ENCODE results near the gene PHLPP1.
"Not testable (repeated sequence)": the region's sequence is repeated elsewhere in the genome, so short reads cannot be mapped to it uniquely, and the experiment has no call there.

PHLPP1 gene

DNA sequence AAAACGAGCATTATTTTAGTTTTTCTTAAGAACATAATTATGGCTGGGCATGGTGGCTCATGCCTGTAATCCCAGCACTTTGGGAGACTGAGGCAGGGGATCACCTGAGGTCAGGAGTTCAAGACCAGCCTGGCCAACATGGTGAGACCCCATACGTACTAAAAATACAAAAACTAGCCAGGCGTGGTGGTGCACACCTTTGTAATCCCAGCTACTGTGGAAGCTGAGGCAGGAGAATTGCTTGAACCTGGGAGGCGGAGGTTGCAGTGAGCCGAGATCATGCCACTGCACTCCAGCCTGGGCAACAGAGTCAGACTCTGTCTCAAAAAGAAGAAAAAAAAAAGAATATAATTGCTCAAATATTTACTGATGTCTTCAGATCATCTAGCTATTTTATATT lies 25.3 kb downstream of the PHLPP1 start:
- not testable (repeated sequence) for DNase-seq (ENCODE audit: low read depth in 1 of 2, low spot score in 1 of 2)

DNA sequence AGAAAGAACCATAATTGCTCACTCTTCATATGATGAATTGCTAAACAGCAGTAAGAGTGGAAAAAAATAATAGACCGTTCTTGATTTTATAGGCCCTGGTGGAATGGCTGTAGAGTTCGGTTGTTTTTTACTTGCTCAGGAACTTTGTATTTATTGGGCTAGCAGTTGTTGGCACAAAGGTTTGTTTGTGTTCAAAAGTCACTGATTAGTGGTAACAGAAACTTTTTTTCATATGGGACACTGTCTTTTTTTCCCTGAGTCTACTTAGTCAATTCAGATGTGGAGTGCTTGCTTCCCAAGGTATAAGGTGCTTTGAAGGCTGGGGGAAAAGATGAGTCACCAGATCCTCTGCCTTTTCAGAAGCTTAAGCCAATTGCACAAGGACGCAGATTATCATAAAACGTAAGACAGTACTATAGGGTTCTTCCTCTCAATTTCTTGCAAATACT lies 25.8 kb downstream of the PHLPP1 start:
- no peak for DNase-seq (ENCODE audit: low read depth in 1 of 2, low spot score in 1 of 2)

GRCh38 chr18:62741584-62741983 lies 26.2 kb downstream of the PHLPP1 start:
- no peak for DNase-seq (ENCODE audit: low read depth in 1 of 2, low spot score in 1 of 2)

- DNase-seq (ENCODE audit: low read depth in 1 of 2, low spot score in 1 of 2), result no peak
Measured at GRCh38 chr18:62744076-62744968, 29.0 kb downstream of the PHLPP1 start.

GRCh38 chr18:62745089-62745751 lies 29.9 kb downstream of the PHLPP1 start:
- no peak for DNase-seq (ENCODE audit: low read depth in 1 of 2, low spot score in 1 of 2)

DNA sequence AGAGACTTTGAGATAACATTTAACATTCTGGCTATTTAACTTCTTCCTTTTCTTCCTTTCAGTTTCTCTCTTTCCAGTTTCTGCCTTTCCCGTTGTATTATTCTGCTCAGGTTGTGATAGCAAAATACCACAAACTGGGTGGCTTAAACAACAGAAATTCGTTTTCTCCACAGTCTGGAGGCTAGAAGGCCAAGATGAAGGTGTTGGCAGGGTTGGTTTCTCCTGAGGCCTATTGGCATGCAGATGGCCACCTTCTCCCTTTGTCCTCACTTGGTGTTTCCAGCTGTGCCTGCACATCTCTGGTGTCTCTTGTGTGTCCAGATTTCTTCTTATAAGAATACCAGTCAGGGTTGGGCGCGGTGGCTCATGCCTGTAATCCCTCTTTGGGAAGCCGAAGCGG lies 34.0 kb downstream of the PHLPP1 start:
- no peak for DNase-seq (ENCODE audit: low read depth in 1 of 2, low spot score in 1 of 2)

DNA sequence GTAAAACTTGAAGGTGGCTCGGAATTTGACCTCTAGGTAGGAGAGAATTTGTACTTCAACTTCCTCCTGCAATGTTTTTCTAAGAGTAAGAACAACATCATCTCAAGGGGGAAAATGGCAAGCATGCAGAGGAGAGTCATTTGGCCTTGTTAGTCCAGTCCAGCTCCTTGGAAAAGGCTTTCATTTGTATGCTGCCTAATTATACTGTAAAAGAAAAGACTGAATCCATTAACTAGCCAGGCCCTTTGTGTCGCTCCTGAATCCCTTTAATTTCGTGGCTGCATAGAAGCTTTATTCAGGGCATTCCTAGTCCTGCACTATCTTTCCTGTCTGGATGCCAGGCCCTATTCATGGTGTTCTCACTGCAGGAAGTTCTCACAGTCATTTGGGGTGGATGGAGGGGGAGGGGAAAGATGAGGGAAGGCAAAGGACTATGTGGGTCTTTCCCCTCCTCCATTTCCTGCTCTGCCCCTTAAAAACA lies 36.0 kb downstream of the PHLPP1 start:
- DNase-seq (ENCODE audit: low read depth in 1 of 2, low spot score in 1 of 2), result no peak

DNA sequence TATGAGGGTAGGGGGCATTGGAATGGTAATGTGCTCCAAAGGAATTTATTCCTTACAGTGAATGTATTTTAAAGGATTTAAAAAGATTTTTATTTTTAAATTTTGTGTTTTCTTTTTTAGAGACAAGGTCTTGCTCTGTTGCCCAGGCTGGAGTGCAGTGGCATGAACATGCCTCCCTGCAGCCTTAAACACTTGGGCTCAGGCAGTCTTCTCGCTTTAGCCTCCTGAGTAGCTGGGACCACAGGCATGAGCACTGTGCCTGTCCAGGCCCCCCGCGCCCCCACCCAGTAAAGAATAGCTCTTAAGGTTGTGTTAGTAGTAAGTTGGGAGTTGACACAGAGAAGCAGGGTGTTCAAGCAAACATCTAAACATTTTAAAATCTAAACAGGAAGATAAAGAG lies 36.6 kb downstream of the PHLPP1 start:
- no peak for DNase-seq (ENCODE audit: low read depth in 1 of 2, low spot score in 1 of 2)

GRCh38 chr18:62754026-62754425 lies 38.7 kb downstream of the PHLPP1 start:
- no peak for DNase-seq (ENCODE audit: low read depth in 1 of 2, low spot score in 1 of 2)

DNA sequence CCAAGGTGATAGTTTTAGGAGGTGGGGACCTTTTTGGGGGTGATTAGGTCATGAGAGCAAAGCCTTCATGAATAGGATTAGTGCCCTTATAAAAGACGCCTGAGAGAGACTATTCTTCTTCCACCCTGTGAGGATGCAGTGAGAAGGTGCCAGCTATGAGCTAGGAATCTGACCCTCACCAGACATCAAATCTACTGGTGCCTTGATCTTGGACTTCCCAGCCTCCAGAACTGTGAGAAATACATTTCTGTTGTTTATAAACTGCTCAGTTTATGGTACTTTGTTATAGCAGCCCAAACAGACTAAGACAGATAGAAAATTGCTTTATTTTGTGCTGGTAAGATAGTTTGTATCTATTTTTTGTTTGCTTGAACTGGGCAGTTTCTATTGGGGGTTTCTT lies 40.1 kb downstream of the PHLPP1 start:
- DNase-seq (ENCODE audit: low read depth in 1 of 2, low spot score in 1 of 2), result no peak

- no peak for DNase-seq (ENCODE audit: low read depth in 1 of 2, low spot score in 1 of 2)
Measured at GRCh38 chr18:62755946-62756345, 40.6 kb downstream of the PHLPP1 start.

DNA sequence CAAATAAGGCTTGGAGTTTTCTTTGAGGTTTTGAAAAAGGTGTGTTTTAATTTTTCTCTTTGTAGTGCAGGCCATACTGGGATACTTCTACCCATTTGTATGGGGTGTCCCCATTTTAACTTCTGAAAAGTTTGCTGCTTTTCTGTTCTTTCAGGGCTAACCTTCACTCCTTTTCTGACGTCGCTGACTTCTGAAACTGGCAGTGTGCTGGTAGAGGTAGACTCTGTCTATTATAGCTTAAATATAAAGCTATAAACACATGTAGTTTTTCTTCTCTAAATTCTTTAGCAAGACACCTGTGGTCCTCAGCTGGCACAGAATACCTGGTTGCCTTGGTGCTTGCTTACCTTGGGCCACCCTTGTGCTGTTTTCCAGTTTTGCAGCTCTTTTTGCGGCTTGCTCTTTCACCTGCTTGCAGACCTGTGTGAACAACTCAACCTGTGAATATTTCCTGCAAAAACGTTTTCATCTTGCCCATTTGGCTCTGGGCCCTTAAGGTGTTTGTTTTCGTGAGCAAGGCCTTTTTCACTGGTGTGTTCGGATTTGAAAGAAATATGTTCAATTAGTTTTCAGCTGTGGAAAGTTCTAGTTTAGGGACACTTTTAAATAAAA lies 42.2 kb downstream of the PHLPP1 start:
- no peak for DNase-seq (ENCODE audit: low read depth in 1 of 2, low spot score in 1 of 2)

DNA sequence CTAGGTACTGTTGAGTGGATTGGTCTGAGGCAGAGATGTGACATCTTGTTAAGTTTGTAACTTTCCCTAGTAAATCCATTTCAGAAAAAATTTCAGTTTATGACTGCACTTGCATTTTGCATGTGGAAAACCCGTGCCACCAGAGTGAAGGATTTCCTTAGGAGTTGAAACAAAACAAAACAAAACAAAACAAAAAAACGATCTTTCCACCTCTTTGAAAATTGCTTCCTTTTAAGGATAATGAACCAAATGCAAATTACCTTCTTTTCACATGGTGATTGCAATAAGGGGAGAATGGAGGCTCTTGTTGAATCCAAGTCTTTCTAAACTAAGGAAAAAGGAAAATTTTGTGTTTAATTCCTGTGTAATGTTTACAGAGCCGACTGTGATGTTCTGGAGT lies 43.2 kb downstream of the PHLPP1 start:
- no peak for DNase-seq (ENCODE audit: low read depth in 1 of 2, low spot score in 1 of 2)

DNA sequence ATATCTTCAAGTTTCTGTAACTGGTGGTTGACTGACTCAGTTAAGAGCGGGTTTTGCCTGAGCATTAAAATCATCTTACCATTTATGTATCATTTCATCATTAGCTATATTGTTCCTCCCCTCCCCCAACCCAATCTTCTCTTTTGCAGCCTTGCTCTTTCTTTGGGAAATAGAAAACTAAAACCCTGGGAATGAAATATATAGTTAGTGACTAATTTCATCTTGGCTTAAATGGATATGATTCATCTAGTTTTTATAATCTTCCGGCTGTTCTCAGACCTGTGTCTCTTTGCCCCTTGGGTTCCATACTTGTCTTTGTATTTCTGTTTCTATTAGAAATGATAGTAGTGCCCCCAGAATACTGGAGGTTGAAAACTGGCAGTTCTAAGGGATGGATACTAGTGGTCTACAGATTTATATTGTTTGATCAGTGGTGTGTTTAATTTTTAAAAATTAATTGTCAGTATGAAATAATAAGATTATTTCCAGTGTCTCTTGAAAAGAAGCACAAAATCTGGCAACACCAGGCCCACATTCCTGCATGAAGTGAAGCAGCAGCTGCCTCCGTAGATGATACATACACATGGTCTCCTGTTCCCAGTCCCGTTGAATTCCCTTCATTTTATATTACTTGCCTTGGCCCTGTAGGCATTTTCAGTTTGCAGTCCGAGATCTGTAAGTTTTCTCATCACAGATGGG lies 44.5 kb downstream of the PHLPP1 start:
- DNase-seq (ENCODE audit: low read depth in 1 of 2, low spot score in 1 of 2), result no peak

DNA sequence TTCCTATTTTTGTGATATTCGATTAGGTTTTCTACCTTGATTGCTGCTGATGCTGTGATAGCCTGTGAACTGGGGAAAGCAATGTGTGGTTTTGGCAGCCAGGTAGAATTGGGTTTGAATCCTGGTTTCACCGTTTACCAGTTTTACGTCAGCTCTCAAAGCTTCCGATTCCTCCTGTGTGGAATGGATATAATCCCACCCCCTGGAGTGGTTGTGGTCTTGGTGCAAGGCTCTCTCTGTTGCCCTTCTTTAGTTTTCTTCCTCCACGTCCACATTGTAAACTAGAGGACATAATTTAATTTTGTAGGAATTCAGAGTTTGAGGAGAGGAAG lies 45.0 kb downstream of the PHLPP1 start:
- DNase-seq (ENCODE audit: low read depth in 1 of 2, low spot score in 1 of 2), result no peak

DNA sequence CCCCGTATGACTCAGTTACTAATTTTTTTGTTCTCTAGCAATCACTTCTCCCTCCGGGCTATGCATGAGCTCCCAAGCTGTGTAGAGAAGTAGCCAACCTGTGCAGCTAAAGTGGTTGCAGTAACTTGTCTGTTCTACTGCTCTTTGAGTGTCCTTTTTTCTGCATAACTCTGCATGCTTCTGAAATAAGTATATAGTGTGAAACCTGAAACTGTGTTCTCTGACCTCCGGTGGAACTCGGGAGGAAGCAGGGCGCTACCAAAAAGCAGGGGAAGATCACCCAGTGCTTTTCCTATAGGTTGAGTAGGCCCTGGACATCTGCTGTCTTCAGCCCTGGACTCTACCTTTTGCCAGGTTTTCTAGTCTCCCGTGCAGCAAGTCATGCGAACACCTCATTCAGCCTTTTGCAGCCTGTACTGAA lies 47.8 kb downstream of the PHLPP1 start:
- no peak for DNase-seq (ENCODE audit: low read depth in 1 of 2, low spot score in 1 of 2)

DNA sequence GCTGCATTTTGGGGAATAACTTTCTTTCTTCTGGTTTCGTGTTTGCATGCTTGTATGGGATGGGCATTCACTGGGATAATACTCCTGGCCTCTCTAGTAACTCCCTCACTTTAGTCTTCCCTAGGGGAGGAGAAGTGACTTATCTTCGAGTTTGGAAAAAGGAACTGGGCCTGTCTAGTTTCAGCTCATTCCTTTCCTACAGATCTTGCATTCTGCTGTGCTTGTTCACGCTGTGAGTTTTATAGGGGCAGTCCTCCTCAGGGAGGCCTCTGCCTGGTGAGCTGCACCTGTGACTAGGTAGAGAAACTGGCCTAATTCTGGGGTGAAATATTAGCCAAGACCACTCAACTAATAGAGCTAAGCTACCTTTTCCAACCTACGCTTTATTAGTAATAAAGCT lies 50.9 kb downstream of the PHLPP1 start:
- no peak for DNase-seq (ENCODE audit: low read depth in 1 of 2, low spot score in 1 of 2)

DNA sequence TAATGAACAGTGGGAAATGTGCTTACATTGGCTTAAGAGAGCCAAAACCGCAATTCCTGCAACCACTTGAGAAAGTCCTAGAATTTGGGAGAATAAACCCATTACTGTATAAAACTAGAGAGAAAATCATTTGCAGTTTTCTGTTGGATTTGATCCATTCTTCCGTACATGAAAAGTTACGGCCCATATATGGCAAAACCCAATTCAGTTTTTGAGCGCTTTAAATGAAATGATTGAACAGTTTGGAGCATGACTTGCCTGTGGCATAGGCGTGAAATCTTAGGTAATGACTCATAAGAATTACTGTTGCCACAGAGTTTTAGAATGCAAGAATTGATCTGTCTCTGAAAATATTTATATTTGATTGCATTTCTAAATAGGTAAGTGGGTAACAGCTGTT lies 52.0 kb downstream of the PHLPP1 start:
- DNase-seq (ENCODE audit: low read depth in 1 of 2, low spot score in 1 of 2), result no peak

DNA sequence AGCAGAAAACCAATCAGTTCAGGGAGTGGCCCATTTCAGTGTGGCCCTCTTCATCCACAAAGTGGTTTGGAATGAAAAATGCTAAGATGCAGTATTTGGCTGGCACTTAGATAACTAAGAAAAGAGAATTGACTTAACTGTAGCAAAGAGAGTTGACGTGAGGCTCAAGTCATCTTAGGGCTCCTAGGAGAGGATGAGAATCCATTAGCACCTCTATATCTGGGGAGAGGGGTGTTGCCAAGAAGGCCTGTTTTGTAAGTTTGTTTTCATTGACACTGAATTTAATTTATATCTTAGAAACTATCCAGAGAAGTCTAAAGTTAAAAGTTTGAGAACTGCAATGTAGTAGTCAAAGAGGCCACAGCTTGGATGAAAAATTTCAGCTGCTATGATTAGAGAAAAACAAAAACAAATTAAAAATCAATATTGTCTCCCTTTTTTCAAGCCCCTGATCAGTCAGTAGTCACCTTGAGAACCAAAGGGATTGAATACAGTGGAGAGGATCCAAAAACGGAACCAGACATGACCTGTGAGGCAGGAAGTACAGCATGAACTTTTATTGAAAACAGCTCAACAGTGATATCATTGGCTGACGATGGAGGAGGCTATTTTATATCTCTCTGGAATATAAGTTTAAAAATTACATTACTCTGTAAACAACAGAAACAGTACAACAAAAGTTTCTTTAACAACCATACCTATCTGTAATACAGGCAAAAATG lies 52.7 kb downstream of the PHLPP1 start:
- no peak for DNase-seq (ENCODE audit: low read depth in 1 of 2, low spot score in 1 of 2)

DNA sequence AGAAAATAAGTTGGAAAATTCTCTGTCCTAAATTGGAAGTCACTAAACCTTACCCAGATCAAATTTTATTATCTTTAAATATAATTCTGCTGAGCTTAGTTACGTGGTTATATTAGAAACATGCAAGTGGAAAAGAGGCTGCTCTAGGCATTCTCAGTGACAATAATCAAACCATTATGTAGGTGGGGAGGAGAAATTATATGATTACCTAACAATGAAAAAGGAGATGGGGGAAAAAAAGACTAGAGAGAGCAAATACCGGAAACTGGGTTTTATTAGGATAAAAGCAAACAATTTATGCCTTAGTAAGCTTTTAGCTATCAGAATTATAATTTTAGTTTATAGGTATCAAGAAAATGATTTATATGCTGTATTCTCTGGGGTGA lies 53.2 kb downstream of the PHLPP1 start:
- no peak for DNase-seq (ENCODE audit: low read depth in 1 of 2, low spot score in 1 of 2)

DNA sequence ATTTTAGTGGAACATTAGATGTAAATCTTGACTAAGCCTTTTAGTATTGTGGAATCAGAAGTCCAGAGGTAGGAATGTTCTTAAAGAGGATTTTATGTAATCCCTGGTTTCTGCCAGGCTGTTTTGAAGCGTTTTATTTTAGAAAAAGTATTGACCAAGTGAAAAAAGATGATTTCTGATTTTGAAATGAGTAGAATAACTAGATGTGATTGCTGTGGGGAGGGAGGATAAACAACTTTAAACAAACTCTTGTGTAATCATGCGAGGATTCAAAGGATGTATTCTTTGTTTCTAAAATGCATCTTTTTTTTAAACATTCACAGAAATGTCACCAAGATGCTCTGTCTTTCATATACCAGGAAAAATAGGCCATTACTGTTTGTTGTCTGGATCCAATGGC lies 53.9 kb downstream of the PHLPP1 start:
- no peak for DNase-seq (ENCODE audit: low read depth in 1 of 2, low spot score in 1 of 2)

Data from stimulated activated CD4-positive, alpha-beta T cell treated with anti-CD3 and anti-CD28 coated beads, Interleukin-15, amount 100 ng/mL, for 1 hour (primary cell).